OCI-LY7 (cell line): ENCODE measurements around the gene MED13. TPM values are rescaled to one million over a fixed set of nuclear protein-coding genes. Genes with fewer than 3 reads are reported as not detected.

Source experiments
- BruUV-seq: library from RNA; stranded (reverse); fragments of 400-500 nt; replicated peaks from 2 replicates; lab custom pipeline; 2021; lab: Mats Ljungman, UMichigan
- CTCF ChIA-PET: fragments of 300-600 bp; sonication (Branson Sonifier 250); formaldehyde crosslinking; loops from one replicate; lab custom pipeline; 2022; ENCODE audit warnings: antibody characterized with exemption; ENCODE audit not compliant: unreplicated experiment; lab: Charles Lee
- POLR2A ChIA-PET: fragments of 300-600 bp; sonication (Branson Sonifier 250); formaldehyde crosslinking; loops from one replicate; lab custom pipeline; 2022; ENCODE audit warnings: antibody characterized with exemption; lab: Charles Lee
- DNase-seq: peaks from one replicate; pipeline ENCODE4 v3.0.0-alpha.2; 2015; ENCODE audit warnings: low spot score
- H2AFZ ChIP-seq: fragments of 200-600 bp; sonication (generic), shearing (Covaris generic); 2 replicates; pipeline ENCODE4 v1.6.1; 2014; ENCODE audit warnings: mild to moderate bottlenecking, antibody characterized with exemption, low read length, moderate library complexity
- H3K27ac ChIP-seq: fragments of 200-600 bp; sonication (generic); 2 replicates; pipeline ENCODE4 v1.5.1; 2014; ENCODE audit warnings: mixed run types, low read depth, mild to moderate bottlenecking, moderate library complexity, low read length, inconsistent platforms; ENCODE audit not compliant: poor library complexity, severe bottlenecking
- H3K36me3 ChIP-seq: fragments of 200-600 bp; sonication (generic); 2 replicates; pipeline ENCODE4 v1.6.1; 2014; ENCODE audit warnings: mild to moderate bottlenecking, antibody characterized with exemption, low read length, moderate library complexity, mixed read lengths; ENCODE audit not compliant: insufficient read depth
- H3K4me1 ChIP-seq: fragments of 200-600 bp; sonication (generic); 2 replicates; pipeline ENCODE4 v1.5.1; 2014; ENCODE audit warnings: mild to moderate bottlenecking, low read length; ENCODE audit not compliant: insufficient read depth, poor library complexity, severe bottlenecking
- H3K4me2 ChIP-seq: fragments of 200-600 bp; sonication (generic); 2 replicates; pipeline ENCODE4 v1.6.1; 2014; ENCODE audit warnings: mild to moderate bottlenecking, low read length
- H3K4me3 ChIP-seq: fragments of 200-600 bp; sonication (generic); 2 replicates; pipeline ENCODE4 v1.5.1; 2014; ENCODE audit warnings: mild to moderate bottlenecking, low read depth, low read length; ENCODE audit not compliant: poor library complexity, severe bottlenecking
- H3K79me2 ChIP-seq: fragments of 200-600 bp; sonication (generic); 2 replicates; pipeline ENCODE4 v1.6.1; 2016; ENCODE audit warnings: low read depth, mild to moderate bottlenecking, low read length, moderate library complexity, mixed read lengths; ENCODE audit not compliant: insufficient read depth
- H3K9me2 ChIP-seq: fragments of 200-600 bp; sonication (generic); 2 replicates; pipeline ENCODE4 v1.6.1; 2016; ENCODE audit warnings: mild to moderate bottlenecking, low read length, mixed read lengths; ENCODE audit not compliant: insufficient read depth
- H3K9me3 ChIP-seq: fragments of 200-600 bp; sonication (generic); 2 replicates; pipeline ENCODE4 v1.6.1; 2014; ENCODE audit warnings: mild to moderate bottlenecking, mixed run types, low read length, mixed read lengths
- H4K20me1 ChIP-seq: fragments of 200-600 bp; sonication (generic); 2 replicates; pipeline ENCODE4 v1.6.1; 2014; ENCODE audit warnings: mild to moderate bottlenecking, antibody characterized with exemption, low read length, moderate library complexity, mixed read lengths; ENCODE audit not compliant: insufficient read depth
- EZH2phosphoT487 ChIP-seq: fragments of 200-600 bp; sonication (generic); IDR thresholded peaks from 2 replicates; pipeline ENCODE4 v1.6.1; 2018; ENCODE audit warnings: low read depth, borderline replicate concordance, mild to moderate bottlenecking, mixed run types, antibody characterized with exemption, low read length, moderate library complexity, mixed read lengths
- intact Hi-C: fragments of 100-400 bp; cut with micrococcal nuclease; formaldehyde crosslinking; loops from one replicate; pipeline ENCODE4 v1.10.0; 2022; ENCODE audit not compliant: unreplicated experiment
- total RNA-seq, 2 experiments: library from RNA; depleted of rRNA in 1 of 2; stranded (reverse); fragments of >200 nt in 1 of 2; shearing (Covaris generic) in 1 of 2; gene quantifications; 2 replicates each; pipeline ENCODE4 v1.2.3, GENCODE V29; 2014 to 2022
- TF ChIP-seq, protein P1 (sequence below): fragments of 200-600 bp; sonication (generic); conservative IDR thresholded peaks from 2 replicates; pipeline ENCODE4 v1.5.1; 2014; ENCODE audit warnings: mild to moderate bottlenecking, antibody characterized with exemption, low read length, moderate library complexity, mixed read lengths

MED13 gene
- total RNA-seq, 2 experiments from 2014 or later = 42.3 to 70.8 TPM

DNA sequence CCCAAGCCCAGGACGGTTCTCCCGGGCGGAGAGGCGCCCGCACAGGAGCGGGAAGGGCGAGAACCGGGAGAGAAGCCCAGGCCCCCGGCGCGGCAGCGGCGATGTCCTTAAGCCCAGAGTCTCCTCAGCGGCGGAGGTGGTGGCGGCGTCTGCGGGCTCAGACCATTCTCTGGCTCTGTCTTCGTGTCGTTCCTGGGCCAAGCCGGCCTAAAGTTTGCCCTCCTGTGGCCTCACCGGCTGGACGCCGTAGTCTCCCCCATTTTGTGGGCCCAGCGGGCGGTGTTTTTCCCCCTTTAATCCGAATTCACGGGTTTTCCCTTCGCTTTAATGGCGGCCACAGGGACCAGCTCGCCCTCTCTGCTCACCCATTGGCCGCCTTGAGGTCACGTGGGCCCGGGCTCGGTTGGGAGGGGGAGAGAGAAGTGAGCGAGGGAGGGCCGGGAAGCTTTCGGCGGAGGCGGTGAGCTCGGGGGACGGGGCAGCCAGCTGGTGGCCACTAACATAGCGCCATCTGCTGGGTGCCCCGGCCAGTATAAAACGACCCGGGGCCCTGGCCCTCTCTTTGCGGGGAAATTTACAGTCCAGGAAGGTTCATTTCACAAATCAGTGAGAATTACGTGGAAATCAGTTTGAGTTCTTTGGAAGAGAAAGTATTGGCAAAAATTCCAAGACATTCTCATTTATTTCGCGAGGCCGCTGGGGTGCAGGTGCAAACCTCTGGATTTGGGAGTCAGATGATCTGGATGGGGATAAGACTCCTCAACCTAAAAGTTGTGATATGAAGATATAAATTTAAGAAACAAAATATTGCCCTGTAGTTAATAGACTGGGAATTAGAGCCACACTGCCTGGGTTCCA lies 762 bp upstream of the MED13 start:
- peak; percentile 97 for DNase-seq
- peaks cover 30% of the 10 kb centered on the region for H3K36me3 ChIP-seq
- H3K27ac ChIP-seq = peak overlapping the region; percentile 80
- H3K9me3 ChIP-seq = no peaks in the 10 kb centered on the region
- intact Hi-C loops = loop anchor here (1.0 to 10.0 kb wide), 5 partner anchors 139 to 654 kb away; partner anchors contain the start of genes BRIP1 and INTS2
- ChIA-PET POLR2A (interaction anchor here (0.6 to 1.2 kb wide), 4 partner anchors 12 to 203 kb away, joined by 3 to 7 read pairs (median 5); no protein-coding TSS in a partner anchor), CTCF (no interaction called here)
- H3K4me2 ChIP-seq = peak overlapping the region; percentile 74
- peaks cover 26% of the 10 kb centered on the region for H3K4me1 ChIP-seq
- TF ChIP-seq, protein P1, sequence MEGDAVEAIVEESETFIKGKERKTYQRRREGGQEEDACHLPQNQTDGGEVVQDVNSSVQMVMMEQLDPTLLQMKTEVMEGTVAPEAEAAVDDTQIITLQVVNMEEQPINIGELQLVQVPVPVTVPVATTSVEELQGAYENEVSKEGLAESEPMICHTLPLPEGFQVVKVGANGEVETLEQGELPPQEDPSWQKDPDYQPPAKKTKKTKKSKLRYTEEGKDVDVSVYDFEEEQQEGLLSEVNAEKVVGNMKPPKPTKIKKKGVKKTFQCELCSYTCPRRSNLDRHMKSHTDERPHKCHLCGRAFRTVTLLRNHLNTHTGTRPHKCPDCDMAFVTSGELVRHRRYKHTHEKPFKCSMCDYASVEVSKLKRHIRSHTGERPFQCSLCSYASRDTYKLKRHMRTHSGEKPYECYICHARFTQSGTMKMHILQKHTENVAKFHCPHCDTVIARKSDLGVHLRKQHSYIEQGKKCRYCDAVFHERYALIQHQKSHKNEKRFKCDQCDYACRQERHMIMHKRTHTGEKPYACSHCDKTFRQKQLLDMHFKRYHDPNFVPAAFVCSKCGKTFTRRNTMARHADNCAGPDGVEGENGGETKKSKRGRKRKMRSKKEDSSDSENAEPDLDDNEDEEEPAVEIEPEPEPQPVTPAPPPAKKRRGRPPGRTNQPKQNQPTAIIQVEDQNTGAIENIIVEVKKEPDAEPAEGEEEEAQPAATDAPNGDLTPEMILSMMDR = peak; percentile 96
- TF ChIP-seq EZH2phosphoT487 = no peak
- no TSS peak for BruUV-seq
- H3K9me2 ChIP-seq = no peaks in the 10 kb centered on the region
- H2AFZ ChIP-seq = peak overlapping the region; percentile 96
- peak overlapping the region; percentile 99 for H3K4me3 ChIP-seq
- H3K79me2 ChIP-seq = peaks cover 47% of the 10 kb centered on the region
- peaks cover 34% of the 10 kb centered on the region for H4K20me1 ChIP-seq

DNA sequence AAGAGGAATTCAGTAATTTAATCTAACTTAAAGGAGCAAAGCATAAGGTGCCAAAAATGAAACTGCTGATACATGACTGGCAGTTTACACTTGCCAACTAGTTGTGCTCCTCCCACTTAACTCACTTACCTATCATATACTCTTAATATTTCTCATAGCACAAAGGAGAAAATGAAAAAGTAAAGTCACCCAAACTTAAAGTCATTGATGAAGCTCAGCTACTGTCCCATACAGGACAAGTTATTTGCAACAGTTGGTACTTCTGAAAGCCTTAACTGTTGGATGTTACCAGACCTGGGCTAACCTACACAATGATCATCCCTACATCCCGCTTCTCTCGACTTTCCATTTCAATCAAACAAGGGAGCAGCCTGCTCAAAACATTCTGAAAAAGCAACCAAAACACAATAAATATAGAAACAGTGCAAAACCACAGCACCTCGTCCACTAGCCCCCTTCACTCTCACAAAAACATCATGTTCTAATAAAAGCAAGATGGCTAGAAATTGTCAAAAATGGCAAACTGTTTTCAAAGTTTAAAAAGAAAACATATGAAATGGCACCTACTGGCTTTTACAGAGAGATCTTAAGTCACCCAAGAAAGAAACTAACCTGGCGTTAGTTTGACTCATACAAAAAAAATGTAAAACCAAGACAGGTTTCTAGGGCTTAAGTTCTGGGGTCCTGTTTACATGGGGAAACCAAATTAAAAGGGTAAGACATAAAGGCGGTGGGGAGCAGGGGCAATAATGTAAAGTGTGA lies 868 bp downstream of the MED13 start:
- Histone ChIP-seq H3K4me2 (peak overlapping the region; percentile 82), H3K4me1 (peaks cover 29% of the 10 kb centered on the region), H2AFZ (no peak overlapping the region), H3K36me3 (peaks cover 39% of the 10 kb centered on the region), H3K79me2 (peaks cover 59% of the 10 kb centered on the region), H3K4me3 (peak overlapping the region; percentile 99), H3K9me3 (no peaks in the 10 kb centered on the region), H3K27ac (peak overlapping the region; percentile 61), H4K20me1 (peaks cover 34% of the 10 kb centered on the region), H3K9me2 (no peaks in the 10 kb centered on the region)
- intact Hi-C loops = loop anchor here (2.0 to 10.0 kb wide), 3 partner anchors 137 to 279 kb away; partner anchors contain the start of genes BRIP1 and INTS2
- ChIA-PET CTCF (interaction anchor here (0.6 kb wide), 1 partner anchor 45 kb away, joined by 3 read pairs; no protein-coding TSS in a partner anchor), POLR2A (no interaction called here)
- no TSS peak for BruUV-seq
- TF ChIP-seq EZH2phosphoT487 = no peak
- TF ChIP-seq, protein P1 = no peak
- DNase-seq = peak; percentile 29
